ENCODE results near the gene LAMTOR5.
"Not testable (repeated sequence)": the region's sequence is repeated elsewhere in the genome, so short reads cannot be mapped to it uniquely, and the experiment has no call there.

LAMTOR5 gene

DNA sequence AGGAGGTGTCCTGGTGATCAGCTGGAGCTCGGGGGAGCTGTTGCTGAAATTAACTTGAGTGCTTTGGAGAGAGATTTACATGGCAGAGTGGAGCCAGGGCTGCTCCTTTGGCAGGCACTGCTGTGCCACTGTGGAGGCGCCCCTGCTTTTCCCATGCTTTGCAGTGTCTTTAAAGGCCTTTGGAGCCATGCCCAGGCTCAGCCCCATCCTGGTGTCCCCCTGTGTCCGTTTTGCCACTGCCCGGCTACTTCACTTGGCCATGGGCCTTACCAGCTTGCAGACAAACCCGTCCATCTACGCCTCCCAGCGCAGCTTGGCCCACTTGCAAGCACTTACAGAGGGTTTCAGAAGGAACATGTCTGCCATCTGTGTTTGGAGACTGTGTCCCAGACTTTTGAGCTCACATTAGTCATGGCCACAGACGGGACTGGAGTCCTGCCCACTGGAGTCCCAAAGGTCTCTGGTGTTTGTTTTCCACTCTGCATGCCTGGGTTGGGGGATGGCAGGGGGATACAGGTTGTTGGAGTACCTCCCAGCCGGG lies 18.2 kb upstream of the LAMTOR5 start:
- no peak for DNase-seq

GRCh38 chr1:110424699-110425611 lies 17.5 kb upstream of the LAMTOR5 start:
- no peak for DNase-seq

- DNase-seq = no peak
Observed at GRCh38 chr1:110420874-110421793, 13.6 kb upstream of the LAMTOR5 start.

DNA sequence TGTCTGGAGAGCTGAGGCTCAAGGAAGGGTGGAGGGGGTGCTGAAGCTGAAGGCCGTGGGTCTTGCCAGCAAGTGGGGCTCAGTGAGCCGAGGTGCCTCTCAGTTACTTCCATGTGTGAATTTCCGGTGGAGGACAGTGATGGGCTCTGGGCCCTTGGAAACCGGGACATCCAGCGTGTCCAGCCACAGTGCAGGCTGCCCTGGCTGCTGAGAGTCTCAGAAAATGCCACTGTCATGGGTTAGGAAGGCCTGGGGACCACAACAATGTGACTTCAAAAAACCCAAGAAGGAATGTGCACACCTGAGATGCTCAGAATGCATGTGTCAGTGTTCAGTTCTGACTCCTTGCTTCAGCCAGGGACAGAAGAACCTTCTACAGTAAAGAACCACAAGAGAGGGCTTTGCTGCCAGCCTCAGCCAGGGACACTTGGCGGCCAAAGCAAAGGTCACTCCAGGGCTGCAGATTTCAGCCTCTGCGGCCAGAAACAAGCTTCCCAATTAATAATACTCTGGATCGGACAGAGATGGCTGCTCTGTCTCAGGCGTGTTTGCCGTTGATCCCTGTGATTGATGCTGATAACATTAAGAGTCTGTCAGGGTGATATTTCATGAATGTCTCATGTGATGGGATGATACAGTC lies 12.6 kb upstream of the LAMTOR5 start:
- no peak for DNase-seq

GRCh38 chr1:110418729-110419128 lies 11.2 kb upstream of the LAMTOR5 start:
- DNase-seq = no peak

- DNase-seq = not testable (repeated sequence)
Observed at GRCh38 chr1:110413045-110413444, 5.6 kb upstream of the LAMTOR5 start.

DNA sequence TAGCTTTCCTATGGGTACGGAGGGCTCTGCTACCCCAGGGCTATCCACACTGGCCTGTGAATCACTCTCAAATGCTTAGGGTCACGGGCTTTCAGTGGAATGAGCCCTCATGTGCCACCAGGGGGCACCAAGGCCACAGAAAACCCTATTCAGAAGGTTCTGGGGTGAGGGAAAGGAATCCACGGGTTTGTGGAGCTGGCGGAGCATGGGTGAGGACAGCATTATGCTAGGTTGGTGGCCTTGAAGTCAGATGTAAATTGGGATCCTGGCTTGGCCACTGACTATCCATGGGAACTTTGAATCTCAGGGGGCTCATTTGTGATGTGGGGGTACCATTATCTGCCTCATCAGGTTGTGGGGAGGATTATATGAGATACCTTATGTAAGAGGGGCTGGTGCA lies 5.1 kb upstream of the LAMTOR5 start:
- DNase-seq = peak; percentile 70

DNA sequence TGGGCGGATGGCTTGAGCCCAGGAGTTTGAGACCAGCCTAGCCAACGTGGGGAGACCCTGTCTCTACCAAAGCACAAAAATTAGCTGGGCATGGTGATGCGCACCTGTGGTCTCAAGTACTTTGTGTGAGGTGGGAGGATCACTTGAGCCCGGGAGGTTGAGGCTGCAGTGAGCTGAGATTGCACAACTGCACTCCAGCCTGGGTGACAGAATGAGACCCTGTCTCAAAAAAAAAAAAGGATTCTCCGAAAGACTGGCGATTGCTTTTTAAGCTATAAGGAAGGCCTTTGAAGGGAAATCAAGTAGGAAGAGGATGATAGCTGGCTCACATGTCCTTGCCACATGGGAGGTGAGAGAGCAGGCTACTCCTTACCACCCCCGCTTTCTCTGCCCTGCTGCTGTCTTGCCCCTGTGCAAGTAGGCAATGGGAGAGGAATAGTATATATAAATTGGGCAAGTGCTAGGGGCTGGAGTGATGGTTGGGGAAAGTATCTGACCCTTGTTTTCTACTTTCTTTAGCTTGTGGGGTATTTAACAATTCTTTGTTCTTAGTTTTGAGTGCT lies 3.8 kb upstream of the LAMTOR5 start:
- no peak for DNase-seq

- DNase-seq = no peak
Observed at GRCh38 chr1:110409316-110409715, 1.8 kb upstream of the LAMTOR5 start.

- no peak for DNase-seq
Observed at GRCh38 chr1:110408488-110408887, 994 bp upstream of the LAMTOR5 start.

DNA sequence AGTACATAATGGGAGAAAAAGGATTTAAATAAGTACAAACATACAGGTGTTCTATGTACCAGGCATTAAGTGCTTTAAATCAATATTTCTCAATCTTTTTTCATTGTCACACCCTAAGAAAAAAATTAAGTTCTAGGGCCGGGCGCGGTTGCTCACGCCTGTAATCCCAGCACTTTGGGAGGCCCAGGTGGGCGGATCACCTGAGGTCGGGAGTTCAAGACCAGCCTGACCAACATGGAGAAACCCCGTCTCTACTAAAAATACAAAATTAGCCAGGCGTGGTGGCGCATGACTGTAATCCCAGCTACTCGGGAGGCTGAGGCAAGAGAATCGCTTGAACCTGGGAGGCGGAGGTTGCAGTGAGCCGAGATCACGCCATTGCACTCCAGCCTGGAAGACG lies 1.1 kb downstream of the LAMTOR5 start:
- not testable (repeated sequence) for DNase-seq

DNA sequence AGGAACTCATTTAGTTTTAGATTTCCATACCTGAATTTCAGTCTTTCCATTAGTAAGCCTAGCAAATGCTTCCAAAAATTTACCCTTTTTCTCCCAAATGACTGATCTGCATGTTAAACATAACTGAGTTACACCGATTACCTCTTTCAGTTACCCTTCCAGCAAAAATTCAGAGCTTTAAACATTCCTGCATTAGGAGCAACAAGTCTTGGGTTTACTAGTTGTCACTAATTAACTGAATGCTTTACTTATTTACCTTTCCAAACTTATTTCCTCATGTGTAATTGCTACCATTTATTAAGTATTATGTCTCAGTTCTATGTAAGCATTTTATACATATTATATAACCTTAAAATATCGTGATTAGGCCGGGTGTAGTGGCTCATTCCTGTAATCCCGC lies 3.1 kb downstream of the LAMTOR5 start:
- no peak for DNase-seq

DNA sequence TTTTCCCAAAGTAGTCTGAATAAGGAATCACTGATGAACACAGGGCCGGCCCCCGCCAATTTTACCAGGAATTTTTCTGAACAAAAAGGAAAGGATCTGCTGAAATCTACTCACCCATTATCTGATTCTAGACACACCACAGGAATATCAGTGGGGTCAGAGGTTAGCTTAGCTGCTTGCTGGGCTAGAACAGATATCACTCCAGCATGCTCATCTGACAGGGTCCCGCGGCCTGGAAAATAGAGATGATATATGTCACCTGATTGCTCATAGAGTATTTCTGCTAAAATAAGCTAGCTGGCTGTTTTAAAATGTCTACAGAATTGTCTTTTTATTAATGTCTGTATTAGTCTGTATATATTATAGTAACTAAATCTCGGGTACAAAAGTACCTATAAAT lies 3.7 kb downstream of the LAMTOR5 start:
- DNase-seq = no peak

- not testable (repeated sequence) for DNase-seq
Observed at GRCh38 chr1:110396259-110396958, 11.1 kb downstream of the LAMTOR5 start.

DNA sequence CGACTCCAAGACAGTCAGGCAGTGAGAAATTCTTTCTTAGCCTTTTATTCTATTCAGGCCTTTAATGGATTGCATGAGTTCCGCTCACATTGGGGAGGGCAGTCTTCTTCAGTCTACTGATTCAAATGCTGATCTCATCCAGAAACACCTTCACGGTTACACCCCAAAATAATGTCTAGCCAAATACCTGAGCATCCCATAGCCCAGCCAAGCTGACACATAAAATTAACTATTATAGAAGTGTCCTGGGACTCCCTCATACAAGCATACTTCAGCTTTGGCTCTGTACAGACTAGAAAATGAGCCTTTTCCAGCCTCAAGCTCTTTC lies 13.0 kb downstream of the LAMTOR5 start:
- no peak for DNase-seq

DNA sequence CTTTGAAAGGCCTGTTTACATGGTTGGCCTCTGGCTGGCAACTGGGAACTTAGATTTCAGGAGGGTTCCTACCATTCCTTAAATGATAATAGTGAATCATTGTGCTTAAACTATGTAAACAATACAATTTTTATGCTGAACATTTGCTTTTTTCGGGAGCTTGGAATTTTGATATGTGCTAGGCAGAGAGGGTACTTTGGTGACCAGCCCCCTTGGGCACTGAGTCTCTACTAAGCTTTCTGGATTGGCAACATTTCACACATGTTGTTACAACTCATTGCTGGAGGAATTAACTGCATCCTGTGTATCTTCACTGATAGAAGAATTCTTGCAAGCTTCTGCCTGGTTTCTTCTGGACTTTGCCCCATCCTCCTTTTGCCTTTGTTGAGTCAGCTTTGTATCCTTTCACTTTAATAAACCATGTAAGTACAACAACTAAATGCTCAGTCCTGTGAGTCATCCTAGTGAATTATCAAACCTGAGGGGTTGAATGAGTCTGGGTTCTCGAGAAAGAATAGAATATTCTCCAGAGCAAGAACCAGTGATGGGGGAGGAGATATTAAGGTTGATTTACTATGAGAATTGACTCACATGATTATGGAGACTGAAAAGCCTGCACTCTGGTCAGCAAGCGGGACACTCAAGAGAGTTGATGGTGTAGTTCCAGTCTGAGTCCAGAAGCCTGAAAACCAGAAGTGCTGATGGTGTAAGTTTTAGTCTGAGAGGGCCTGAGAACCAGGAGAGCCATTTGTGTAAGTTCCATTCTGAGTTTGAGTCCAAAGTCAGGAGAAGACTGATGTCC lies 13.6 kb downstream of the LAMTOR5 start:
- no peak for DNase-seq

GRCh38 chr1:110393286-110393685 lies 14.2 kb downstream of the LAMTOR5 start:
- DNase-seq = no peak

- DNase-seq = no peak
Observed at GRCh38 chr1:110390692-110391245, 16.7 kb downstream of the LAMTOR5 start, which contains the start of gene SLC16A4. SLC16A4 (minus strand) TSS chr1:110391026; CDS start chr1:110389323, 1,703 bp downstream.

GRCh38 chr1:110390096-110390495 lies 17.4 kb downstream of the LAMTOR5 start:
- no peak for DNase-seq

DNA sequence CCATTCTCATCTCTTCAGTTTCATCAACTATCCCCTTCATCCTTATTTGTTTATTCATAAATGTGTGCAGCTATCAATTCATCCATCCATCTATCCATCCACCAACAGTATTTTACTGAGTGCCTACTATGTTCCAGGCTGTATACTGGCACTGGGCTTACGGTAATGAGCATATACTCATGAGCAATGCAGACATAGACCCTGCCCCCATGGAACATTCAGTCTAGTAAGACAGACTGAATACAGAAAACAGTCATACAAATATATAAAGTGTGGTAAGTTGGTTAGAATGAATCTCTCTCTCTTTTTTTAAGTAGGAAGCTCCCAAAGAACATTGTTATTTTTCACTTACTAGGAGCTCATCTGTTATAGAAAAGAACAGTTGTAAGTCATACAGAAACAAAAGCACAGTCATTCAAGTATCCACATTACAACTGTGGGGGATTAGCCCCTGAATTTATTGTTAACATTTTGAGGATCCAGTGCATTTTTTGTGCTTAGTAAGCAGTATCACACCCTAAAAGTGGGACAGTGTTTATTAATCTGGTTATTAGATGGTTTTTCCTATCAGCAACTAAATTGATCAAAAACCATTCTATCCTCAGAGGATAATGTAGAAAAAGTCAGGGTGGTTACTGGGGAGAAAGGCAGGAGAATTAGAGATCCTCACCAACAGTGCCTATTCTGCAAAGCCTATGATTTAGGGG lies 20.3 kb downstream of the LAMTOR5 start:
- DNase-seq = no peak
